H9 (cell line): ENCODE measurements around the gene TNKS2. TPM values are rescaled to one million over a fixed set of nuclear protein-coding genes. Genes with fewer than 3 reads are reported as not detected.

Source experiments
- DNase-seq: peaks from one replicate; pipeline ENCODE4 v3.0.0-alpha.2; 2017
- H2AFZ ChIP-seq: one replicate; pipeline ENCODE4 v1.6.1; 2013; ENCODE audit warnings: mild to moderate bottlenecking, low read length, control low read depth, moderate library complexity
- H2AK5ac ChIP-seq: 2 replicates; pipeline ENCODE4 v1.6.1; 2013; ENCODE audit warnings: low read length, control low read depth, mixed read lengths; ENCODE audit not compliant: insufficient read length
- H2BK120ac ChIP-seq: one replicate; pipeline ENCODE4 v1.6.1; 2013; ENCODE audit warnings: low read depth, mild to moderate bottlenecking, low read length, control low read depth, inconsistent platforms; ENCODE audit not compliant: poor library complexity, severe bottlenecking
- H2BK12ac ChIP-seq: 2 replicates; pipeline ENCODE4 v1.6.1; 2013; ENCODE audit warnings: low read length, control low read depth, mixed read lengths, low read depth; ENCODE audit not compliant: insufficient read length
- H2BK15ac ChIP-seq: 2 replicates; pipeline ENCODE4 v1.6.1; 2013; ENCODE audit warnings: low read depth, low read length, control low read depth
- H2BK20ac ChIP-seq: one replicate; pipeline ENCODE4 v1.6.1; 2013; ENCODE audit warnings: low read depth, mild to moderate bottlenecking, low read length, control low read depth, inconsistent platforms; ENCODE audit not compliant: poor library complexity, severe bottlenecking
- H2BK5ac ChIP-seq: 2 replicates; pipeline ENCODE4 v1.6.1; 2013; ENCODE audit warnings: low read length, control low read depth, mixed read lengths; ENCODE audit not compliant: insufficient read length
- H3K14ac ChIP-seq: 2 replicates; pipeline ENCODE4 v1.6.1; 2013; ENCODE audit warnings: low read length, control low read depth; ENCODE audit not compliant: insufficient read depth
- H3K18ac ChIP-seq: 2 replicates; pipeline ENCODE4 v1.6.1; 2013; ENCODE audit warnings: low read depth, mild to moderate bottlenecking, mixed read lengths, low read length, control low read depth; ENCODE audit not compliant: insufficient read length
- H3K23ac ChIP-seq: 2 replicates; pipeline ENCODE4 v1.6.1; 2013; ENCODE audit warnings: low read length, control low read depth, mixed read lengths, low read depth; ENCODE audit not compliant: insufficient read length
- H3K23me2 ChIP-seq: 2 replicates; pipeline ENCODE4 v1.6.1; 2013; ENCODE audit warnings: low read depth, mild to moderate bottlenecking, mixed read lengths, low read length, control low read depth; ENCODE audit not compliant: insufficient read length, poor library complexity, severe bottlenecking
- H3K27ac ChIP-seq: 2 replicates; pipeline ENCODE4 v1.5.1; 2013; ENCODE audit warnings: low read length, control low read depth, mixed read lengths, low read depth; ENCODE audit not compliant: insufficient read length
- H3K27me3 ChIP-seq: 2 replicates; pipeline ENCODE4 v1.6.1; 2013; ENCODE audit warnings: low read length, control low read depth, inconsistent platforms; ENCODE audit not compliant: insufficient read depth
- H3K4ac ChIP-seq: 2 replicates; pipeline ENCODE4 v1.6.1; 2013; ENCODE audit warnings: low read depth, mild to moderate bottlenecking, control low read depth, inconsistent platforms, low read length, moderate library complexity
- H3K4me1 ChIP-seq: 2 replicates; pipeline ENCODE4 v1.6.1; 2013; ENCODE audit warnings: low read length, control low read depth, inconsistent platforms; ENCODE audit not compliant: insufficient read depth
- H3K4me2 ChIP-seq: 2 replicates; pipeline ENCODE4 v1.6.1; 2013; ENCODE audit warnings: low read length, control low read depth, mixed read lengths; ENCODE audit not compliant: insufficient read length, insufficient read depth
- H3K56ac ChIP-seq: 2 replicates; pipeline ENCODE4 v1.6.1; 2013; ENCODE audit warnings: low read depth, mild to moderate bottlenecking, mixed read lengths, low read length, control low read depth; ENCODE audit not compliant: insufficient read length
- H3K79me1 ChIP-seq: 2 replicates; pipeline ENCODE4 v1.6.1; 2013; ENCODE audit warnings: low read depth, mild to moderate bottlenecking, moderate library complexity, low read length, control low read depth, inconsistent platforms; ENCODE audit not compliant: insufficient read depth, poor library complexity, severe bottlenecking
- H3K79me2 ChIP-seq: 2 replicates; pipeline ENCODE4 v1.6.1; 2013; ENCODE audit warnings: low read length, control low read depth, inconsistent platforms; ENCODE audit not compliant: insufficient read depth
- H3K9ac ChIP-seq: 2 replicates; pipeline ENCODE4 v1.6.1; 2013; ENCODE audit warnings: low read length, control low read depth, mixed read lengths; ENCODE audit not compliant: insufficient read length; ENCODE audit errors: extremely low read depth
- H3K9me3 ChIP-seq: one replicate; pipeline ENCODE4 v1.6.1; 2013; ENCODE audit warnings: low read depth, low read length, inconsistent platforms; ENCODE audit not compliant: control insufficient read depth
- H3T11ph ChIP-seq: one replicate; pipeline ENCODE4 v1.6.1; 2013; ENCODE audit warnings: mild to moderate bottlenecking, low read length, control low read depth, inconsistent platforms
- H4K20me1 ChIP-seq: one replicate; pipeline ENCODE4 v1.6.1; 2013; ENCODE audit not compliant: control insufficient read depth, insufficient read length, insufficient read depth
- H4K5ac ChIP-seq: 2 replicates; pipeline ENCODE4 v1.6.1; 2013; ENCODE audit warnings: low read depth, mild to moderate bottlenecking, mixed read lengths, low read length, control low read depth; ENCODE audit not compliant: insufficient read length
- H4K8ac ChIP-seq: replicated peaks from 2 replicates; pipeline ENCODE4 v1.6.1; 2013; ENCODE audit warnings: low read length, control low read depth, mixed read lengths, low read depth; ENCODE audit not compliant: insufficient read length
- H4K91ac ChIP-seq: 2 replicates; pipeline ENCODE4 v1.6.1; 2013; ENCODE audit warnings: low read depth, mild to moderate bottlenecking, moderate library complexity, mixed read lengths, low read length, control low read depth; ENCODE audit not compliant: insufficient read length
- H3K27ac Mint-ChIP-seq, 3 experiments: 2 replicates in 2 of 3; 3 replicates in 1 of 3; pipeline ENCODE4 v1.8.0; 2020 to 2021; ENCODE audit warnings: mixed read lengths in 3 of 3, mild to moderate bottlenecking in 1 of 3, moderate library complexity in 1 of 3
- H3K27me3 Mint-ChIP-seq: 2 replicates; pipeline ENCODE4 v1.8.0; 2021; ENCODE audit warnings: low read depth, mild to moderate bottlenecking, moderate library complexity, mixed read lengths
- H3K36me3 Mint-ChIP-seq, 3 experiments: 2 replicates in 2 of 3; 3 replicates in 1 of 3; pipeline ENCODE4 v1.8.0; 2020 to 2021; ENCODE audit warnings: low read depth in 3 of 3, mixed read lengths in 3 of 3; ENCODE audit not compliant: insufficient read depth in 1 of 3
- H3K4me1 Mint-ChIP-seq, 2 experiments: 2 replicates each; pipeline ENCODE4 v1.8.0; 2020; ENCODE audit warnings: mixed read lengths in 2 of 2
- H3K4me3 Mint-ChIP-seq, 2 experiments: 2 replicates in 1 of 2; 3 replicates in 1 of 2; pipeline ENCODE4 v1.8.0; 2020 to 2021; ENCODE audit warnings: mild to moderate bottlenecking in 2 of 2, mixed read lengths in 2 of 2, moderate library complexity in 1 of 2
- H3K9me3 Mint-ChIP-seq, 2 experiments: 2 replicates in 1 of 2; 3 replicates in 1 of 2; pipeline ENCODE4 v1.8.0; 2020; ENCODE audit warnings: mild to moderate bottlenecking in 2 of 2, mixed read lengths in 2 of 2, moderate library complexity in 1 of 2
- CTCF ChIP-seq: fragments of 200-600 bp; sonication (generic); conservative IDR thresholded peaks from 3 replicates; pipeline ENCODE4 v1.8.0; 2021; ENCODE audit warnings: antibody characterized with exemption, mild to moderate bottlenecking
- WGBS: extraction: QIAGEN DNeasy Blood & Tissue Kit; methylation state at CpG from one replicate; pipeline ENCODE4 v1.1.7; 2013; ENCODE audit warnings: missing lambda C conversion rate, low lambda C conversion rate, mixed read lengths; ENCODE audit not compliant: insufficient read length; ENCODE audit errors: extremely low coverage; 5-methylcytosine and 5-hydroxymethylcytosine counted together
- total RNA-seq: library from RNA; stranded (reverse); gene quantifications from 2 replicates; pipeline ENCODE4 v1.2.1, GENCODE V29; 2021

Gene TNKS2
- total RNA-seq, 1 experiment from 2014 or later = 58.9 TPM

DNA sequence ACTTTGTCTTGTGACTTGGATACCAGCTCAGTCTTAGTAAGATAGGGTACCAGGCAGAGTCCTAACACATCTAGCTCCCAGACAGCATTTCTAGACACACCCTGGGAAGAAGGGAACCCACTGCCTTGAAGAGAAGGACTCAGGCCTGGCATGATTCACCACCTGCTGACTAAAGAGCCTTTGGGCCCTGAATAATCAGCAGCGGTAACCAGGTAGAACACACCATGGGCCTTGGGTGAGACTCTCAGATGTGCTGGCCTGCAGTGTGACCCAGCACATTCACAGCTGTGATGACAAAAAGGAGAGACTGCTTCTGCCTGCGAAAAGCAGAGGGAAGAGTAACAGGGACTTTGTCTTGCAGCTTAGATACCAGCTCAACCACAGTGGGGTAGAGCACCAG, 10.4 kb upstream of the TNKS2 start:
- H3K4ac ChIP-seq = no peak overlapping the region
- Mint-ChIP-seq H3K27ac (no peak overlapping the region; a peak in 1 of 7 replicates), H3K27me3 (no peaks in the 10 kb centered on the region; the same call in 1 of the 2 replicates), H3K4me3 (no peak overlapping the region), H3K4me1 (peaks cover 15 to 23% of the 10 kb centered on the region in 2 experiments), H3K36me3 (no peaks in the 10 kb centered on the region), H3K9me3 (no peaks in the 10 kb centered on the region)
- peaks cover 3% of the 10 kb centered on the region; the same call in 1 of the 2 replicates for H3K4me1 ChIP-seq
- no peak overlapping the region for H3K9ac ChIP-seq
- H3K23ac ChIP-seq = no peak overlapping the region
- H3K56ac ChIP-seq = no peak overlapping the region
- no peak overlapping the region for H2BK20ac ChIP-seq
- H2BK120ac ChIP-seq = no peak overlapping the region
- no peaks in the 10 kb centered on the region for H3K27me3 ChIP-seq
- H3K79me2 ChIP-seq = no peaks in the 10 kb centered on the region
- H3K14ac ChIP-seq = no peak overlapping the region; the same call in 1 of the 2 replicates
- H3K18ac ChIP-seq = no peak overlapping the region
- H3T11ph ChIP-seq = no peak overlapping the region
- H2BK5ac ChIP-seq = no peak overlapping the region
- H3K79me1 ChIP-seq = no peaks in the 10 kb centered on the region
- no peaks in the 10 kb centered on the region for H4K20me1 ChIP-seq
- no peak overlapping the region for H3K27ac ChIP-seq
- H3K4me2 ChIP-seq = no peak overlapping the region
- no peak overlapping the region for H4K91ac ChIP-seq
- H2BK15ac ChIP-seq = no peak overlapping the region
- H4K8ac ChIP-seq = no peak overlapping the region
- DNase-seq = no peak
- H2AFZ ChIP-seq = no peak overlapping the region
- no peaks in the 10 kb centered on the region for H3K9me3 ChIP-seq
- no peaks in the 10 kb centered on the region for H3K23me2 ChIP-seq
- no CpG with 5 or more reads among the region's 2 CpGs for WGBS
- TF ChIP-seq CTCF = no peak
- H4K5ac ChIP-seq = no peak overlapping the region
- H2AK5ac ChIP-seq = no peak overlapping the region
- H2BK12ac ChIP-seq = no peak overlapping the region
